ENCODE measurements around the gene CHGA. TPM values are rescaled to one million over a fixed set of nuclear protein-coding genes. Genes with fewer than 3 reads are reported as not detected.

CHGA gene
- total RNA-seq, 1 experiment from 2014 or later: 8.5 TPM

GRCh38 chr14:92962031-92962830 is 39.3 kb downstream of the CHGA start:
- peaks cover 20% of the 10 kb centered on the region for H3K36me3 Mint-ChIP-seq
- no peaks in the 10 kb centered on the region for H3K27me3 Mint-ChIP-seq (ENCODE audit: low read depth)
- POLR2A ChIA-PET: no interaction called here
- peaks cover 23% of the 10 kb centered on the region for H3K4me1 Mint-ChIP-seq
- DNase-seq (ENCODE audit: low spot score): no peak
- H3K4me3 Mint-ChIP-seq: no peak overlapping the region
- TF ChIP-seq NR3C1 (CRISPR knock-in tag; conservative IDR thresholded peaks at IDR 0.05; ENCODE audit: low read depth): no peak
- TF ChIP-seq, protein P1, sequence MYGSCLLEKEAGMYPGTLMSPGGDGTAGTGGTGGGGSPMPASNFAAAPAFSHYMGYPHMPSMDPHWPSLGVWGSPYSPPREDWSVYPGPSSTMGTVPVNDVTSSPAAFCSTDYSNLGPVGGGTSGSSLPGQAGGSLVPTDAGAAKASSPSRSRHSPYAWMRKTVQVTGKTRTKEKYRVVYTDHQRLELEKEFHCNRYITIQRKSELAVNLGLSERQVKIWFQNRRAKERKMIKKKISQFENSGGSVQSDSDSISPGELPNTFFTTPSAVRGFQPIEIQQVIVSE (CRISPR knock-in tag; IDR thresholded peaks at IDR 0.05; ENCODE audit: borderline replicate concordance): no peak
- no peak for TF ChIP-seq OVOL2 (CRISPR knock-in tag; IDR thresholded peaks at IDR 0.05; ENCODE audit: borderline replicate concordance)
- TF ChIP-seq JUN (CRISPR knock-in tag; IDR thresholded peaks at IDR 0.05): no peak
- no peak for TF ChIP-seq NFE2L1 (CRISPR knock-in tag; IDR thresholded peaks at IDR 0.05)
- no peak for TF ChIP-seq ZNF416 (CRISPR knock-in tag; IDR thresholded peaks at IDR 0.05)
- TF ChIP-seq SOX15 (CRISPR knock-in tag; IDR thresholded peaks at IDR 0.05): no peak
- TF ChIP-seq GTF2I (CRISPR knock-in tag; conservative IDR thresholded peaks at IDR 0.05): no peak
- no peak for TF ChIP-seq ESRRA (CRISPR knock-in tag; IDR thresholded peaks at IDR 0.05; ENCODE audit: borderline replicate concordance)
- TF ChIP-seq ZNF219 (CRISPR knock-in tag; IDR thresholded peaks at IDR 0.05; ENCODE audit: borderline replicate concordance): no peak
- TF ChIP-seq GABPB1 (CRISPR knock-in tag; IDR thresholded peaks at IDR 0.05): no peak
- peaks cover 9% of the 10 kb centered on the region for H3K9me3 Mint-ChIP-seq
- H3K27ac Mint-ChIP-seq: peak overlapping the region; percentile 24; the same call in 1 of the 2 replicates
- CTCF ChIA-PET: interaction anchor here (0.7 to 2.9 kb wide), 5 partner anchors 10 to 177 kb away, joined by 3 to 13 read pairs (median 3); no protein-coding TSS in a partner anchor
- ATAC-seq: no peak

DNA sequence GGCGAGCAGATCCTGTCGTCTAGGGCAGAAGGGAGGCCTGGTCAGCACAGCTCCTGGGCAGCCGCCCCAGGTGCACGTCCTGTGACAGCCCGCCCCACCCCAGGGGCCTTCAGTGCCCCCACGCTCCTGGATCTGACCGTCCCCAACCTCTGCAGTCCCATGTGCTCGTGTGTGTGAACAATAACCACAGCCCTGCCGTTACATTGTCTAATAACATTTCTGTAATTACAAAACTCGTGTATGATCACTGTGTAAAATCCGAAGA is 39.8 kb downstream of the CHGA start:
- Mint-ChIP-seq H3K27ac (no peak overlapping the region), H3K4me1 (peaks cover 23% of the 10 kb centered on the region), H3K27me3 (ENCODE audit: low read depth) (no peaks in the 10 kb centered on the region), H3K36me3 (peaks cover 22% of the 10 kb centered on the region), H3K9me3 (peaks cover 15% of the 10 kb centered on the region), H3K4me3 (no peak overlapping the region)
- DNase-seq (ENCODE audit: low spot score): no peak
- TF ChIP-seq JUN (CRISPR knock-in tag; IDR thresholded peaks at IDR 0.05): no peak
- POLR2A ChIA-PET: no interaction called here
- CTCF ChIA-PET: interaction anchor here (0.7 to 2.9 kb wide), 5 partner anchors 11 to 176 kb away, joined by 3 to 13 read pairs (median 6); no protein-coding TSS in a partner anchor
- ATAC-seq: no peak

GRCh38 chr14:92963301-92964123 is 40.6 kb downstream of the CHGA start:
- H3K9me3 Mint-ChIP-seq: peaks cover 15% of the 10 kb centered on the region
- peaks cover 15% of the 10 kb centered on the region for H3K36me3 Mint-ChIP-seq
- peak; percentile 56 for ATAC-seq
- no peak overlapping the region for H3K4me3 Mint-ChIP-seq
- POLR2A ChIA-PET: no interaction called here
- H3K27me3 Mint-ChIP-seq (ENCODE audit: low read depth): no peaks in the 10 kb centered on the region
- no peak for DNase-seq (ENCODE audit: low spot score)
- CTCF ChIA-PET: interaction anchor here (0.7 to 2.9 kb wide), 5 partner anchors 11 to 176 kb away, joined by 3 to 13 read pairs (median 6); no protein-coding TSS in a partner anchor
- peaks cover 23% of the 10 kb centered on the region for H3K4me1 Mint-ChIP-seq
- H3K27ac Mint-ChIP-seq: peak overlapping the region; percentile 82
- no peak for TF ChIP-seq KAT7 (CRISPR knock-in tag; IDR thresholded peaks at IDR 0.05; ENCODE audit: borderline replicate concordance)
- no peak for TF ChIP-seq NR1H2 (CRISPR knock-in tag; IDR thresholded peaks at IDR 0.05)
- no peak for TF ChIP-seq ZNF281 (CRISPR knock-in tag; IDR thresholded peaks at IDR 0.05)
- TF ChIP-seq SP1 (CRISPR knock-in tag; conservative IDR thresholded peaks at IDR 0.05): no peak
- TF ChIP-seq, protein P2, sequence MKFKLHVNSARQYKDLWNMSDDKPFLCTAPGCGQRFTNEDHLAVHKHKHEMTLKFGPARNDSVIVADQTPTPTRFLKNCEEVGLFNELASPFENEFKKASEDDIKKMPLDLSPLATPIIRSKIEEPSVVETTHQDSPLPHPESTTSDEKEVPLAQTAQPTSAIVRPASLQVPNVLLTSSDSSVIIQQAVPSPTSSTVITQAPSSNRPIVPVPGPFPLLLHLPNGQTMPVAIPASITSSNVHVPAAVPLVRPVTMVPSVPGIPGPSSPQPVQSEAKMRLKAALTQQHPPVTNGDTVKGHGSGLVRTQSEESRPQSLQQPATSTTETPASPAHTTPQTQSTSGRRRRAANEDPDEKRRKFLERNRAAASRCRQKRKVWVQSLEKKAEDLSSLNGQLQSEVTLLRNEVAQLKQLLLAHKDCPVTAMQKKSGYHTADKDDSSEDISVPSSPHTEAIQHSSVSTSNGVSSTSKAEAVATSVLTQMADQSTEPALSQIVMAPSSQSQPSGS (CRISPR knock-in tag; IDR thresholded peaks at IDR 0.05; ENCODE audit: borderline replicate concordance, low read depth): no peak
- TF ChIP-seq NFATC4 (CRISPR knock-in tag; IDR thresholded peaks at IDR 0.05): no peak
- no peak for TF ChIP-seq ZNF317 (CRISPR knock-in tag; IDR thresholded peaks at IDR 0.05; ENCODE audit: borderline replicate concordance, low read depth)
- TF ChIP-seq NR3C1 (CRISPR knock-in tag; conservative IDR thresholded peaks at IDR 0.05; ENCODE audit: low read depth): no peak
- no peak for TF ChIP-seq PREB (CRISPR knock-in tag; IDR thresholded peaks at IDR 0.05; ENCODE audit: borderline replicate concordance)
- TF ChIP-seq MYBL2 (CRISPR knock-in tag; IDR thresholded peaks at IDR 0.05): no peak
